SIG-M5 (cell line): ENCODE data around the gene MSANTD2.
"Not testable (repeated sequence)": the region's sequence is repeated elsewhere in the genome, so short reads cannot be mapped to it uniquely, and the experiment has no call there.

Source experiments
- DNase-seq: peaks from one replicate; lab custom pipeline; 2025; lab: John Stamatoyannopoulos, UW

MSANTD2 gene

DNA sequence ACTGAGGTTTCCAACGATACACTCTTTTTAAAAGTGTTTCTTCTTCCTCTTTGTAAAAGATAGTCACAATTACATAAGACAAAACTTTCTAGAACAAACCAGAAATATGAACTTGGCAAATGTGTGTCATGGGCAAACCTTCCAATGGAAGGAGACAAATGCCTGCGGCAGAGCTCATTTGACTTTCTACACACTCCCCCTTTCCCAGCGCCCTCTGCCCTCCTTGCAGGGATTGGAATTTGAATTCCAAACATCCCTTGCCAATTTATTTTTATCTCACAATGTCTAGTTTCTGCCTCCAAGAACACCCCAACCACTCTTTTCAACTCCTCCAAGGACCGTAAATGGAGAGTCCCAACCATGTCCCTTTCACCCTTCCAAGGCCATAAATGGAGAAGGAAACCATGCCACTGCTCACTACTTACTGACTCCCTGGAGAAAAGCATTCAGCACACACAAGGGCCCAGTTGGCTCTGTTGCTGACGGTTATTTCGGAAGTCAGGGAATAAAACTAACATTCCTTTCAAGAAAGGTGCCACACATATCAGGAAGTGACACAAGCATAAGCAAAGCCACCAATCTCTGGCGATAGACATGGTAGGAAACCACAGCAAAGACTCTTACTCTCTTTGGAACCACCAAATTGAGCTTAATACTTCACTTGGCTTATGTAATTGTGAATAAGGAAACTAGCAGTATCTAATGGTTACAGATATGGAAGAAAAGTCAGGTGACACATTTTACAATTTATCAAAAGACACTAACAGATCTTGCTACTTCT, 23.2 kb downstream of the MSANTD2 start:
- DNase-seq: no peak

DNA sequence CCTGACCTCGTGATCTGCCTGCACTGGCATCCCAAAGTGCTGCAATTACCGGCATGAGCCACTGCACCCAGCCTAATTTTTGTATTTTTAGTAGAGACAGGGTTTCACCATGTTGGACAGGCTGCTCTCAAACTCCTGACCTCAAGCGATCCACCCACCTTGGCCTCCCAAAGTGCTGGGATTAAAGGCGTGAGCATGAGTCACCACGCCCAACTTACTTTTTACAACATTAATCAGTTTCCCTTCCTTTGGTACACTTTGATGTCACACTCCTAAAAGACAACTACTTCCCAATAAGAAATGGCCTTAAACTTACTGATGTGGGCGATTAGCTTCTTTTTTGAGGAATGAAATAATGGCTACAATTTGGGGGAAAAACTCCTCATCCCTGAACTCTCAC, 29.2 kb downstream of the MSANTD2 start:
- not testable (repeated sequence) for DNase-seq

- DNase-seq: no peak
These were observed 30.1 kb downstream of the MSANTD2 start for GRCh38 chr11:124769806-124770774.

- DNase-seq: no peak
These were observed 31.3 kb downstream of the MSANTD2 start for GRCh38 chr11:124768914-124769313.

- no peak for DNase-seq
These were observed 34.0 kb downstream of the MSANTD2 start for GRCh38 chr11:124766156-124766555.

- DNase-seq: no peak
These were observed 36.9 kb downstream of the MSANTD2 start for GRCh38 chr11:124763156-124763947.

DNA sequence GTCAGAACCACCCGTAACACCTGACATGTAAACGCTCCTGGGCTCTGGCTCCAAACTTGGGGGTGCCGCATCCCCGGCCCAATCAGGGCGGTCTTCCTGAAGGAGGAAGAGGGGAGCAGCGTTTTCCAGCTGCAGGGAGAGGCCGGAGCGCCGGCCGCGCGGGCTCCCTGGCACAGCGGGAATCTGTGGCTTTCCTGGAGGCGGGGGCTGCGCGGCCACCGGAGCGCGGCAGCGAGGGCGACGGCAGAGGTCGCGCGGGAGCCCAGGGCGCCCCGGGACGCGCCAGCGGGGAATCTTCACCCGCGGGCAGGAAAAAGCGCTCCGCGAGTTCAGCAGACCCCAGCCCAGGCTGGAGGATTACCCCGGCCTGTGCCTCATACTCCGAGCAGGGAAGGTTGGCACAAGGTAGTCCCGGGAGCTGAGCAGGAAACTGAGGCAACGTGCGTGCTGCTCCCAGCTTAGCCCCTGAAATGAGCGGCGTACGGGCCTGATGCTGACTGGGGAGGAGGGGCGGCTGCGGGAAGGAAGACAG, 37.5 kb downstream of the MSANTD2 start:
- no peak for DNase-seq

DNA sequence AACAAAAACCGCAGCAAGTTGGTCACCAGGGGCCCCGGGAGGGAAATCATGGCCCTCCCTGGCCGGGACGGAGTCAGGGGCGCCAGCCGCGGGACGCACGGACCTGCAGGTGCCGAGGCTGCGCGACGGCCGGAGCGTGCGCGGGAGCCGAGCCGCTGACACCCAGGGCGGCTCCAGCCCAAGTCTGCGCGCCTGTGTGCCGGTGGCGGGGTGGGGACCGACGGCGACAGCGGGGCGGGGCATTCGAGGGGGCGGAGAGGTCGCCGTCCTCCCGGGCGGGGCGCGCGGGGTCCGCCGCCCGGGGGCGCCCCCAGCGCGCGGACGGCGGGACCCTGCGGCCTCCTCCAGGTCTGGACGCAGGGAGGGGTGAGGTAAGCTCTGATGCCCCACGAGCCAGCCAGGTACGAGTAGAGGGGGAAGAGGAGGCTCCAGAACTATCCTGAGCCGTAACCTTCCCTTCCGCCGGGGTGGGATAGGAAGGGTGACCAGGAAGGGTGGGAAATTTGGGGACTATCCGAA, 38.0 kb downstream of the MSANTD2 start, which contains the start of gene ESAM:
ESAM (minus strand) TSS at position 186 of the 519 bp plus-strand sequence; CDS start at position 50, 136 bp downstream.
- DNase-seq: no peak

DNA sequence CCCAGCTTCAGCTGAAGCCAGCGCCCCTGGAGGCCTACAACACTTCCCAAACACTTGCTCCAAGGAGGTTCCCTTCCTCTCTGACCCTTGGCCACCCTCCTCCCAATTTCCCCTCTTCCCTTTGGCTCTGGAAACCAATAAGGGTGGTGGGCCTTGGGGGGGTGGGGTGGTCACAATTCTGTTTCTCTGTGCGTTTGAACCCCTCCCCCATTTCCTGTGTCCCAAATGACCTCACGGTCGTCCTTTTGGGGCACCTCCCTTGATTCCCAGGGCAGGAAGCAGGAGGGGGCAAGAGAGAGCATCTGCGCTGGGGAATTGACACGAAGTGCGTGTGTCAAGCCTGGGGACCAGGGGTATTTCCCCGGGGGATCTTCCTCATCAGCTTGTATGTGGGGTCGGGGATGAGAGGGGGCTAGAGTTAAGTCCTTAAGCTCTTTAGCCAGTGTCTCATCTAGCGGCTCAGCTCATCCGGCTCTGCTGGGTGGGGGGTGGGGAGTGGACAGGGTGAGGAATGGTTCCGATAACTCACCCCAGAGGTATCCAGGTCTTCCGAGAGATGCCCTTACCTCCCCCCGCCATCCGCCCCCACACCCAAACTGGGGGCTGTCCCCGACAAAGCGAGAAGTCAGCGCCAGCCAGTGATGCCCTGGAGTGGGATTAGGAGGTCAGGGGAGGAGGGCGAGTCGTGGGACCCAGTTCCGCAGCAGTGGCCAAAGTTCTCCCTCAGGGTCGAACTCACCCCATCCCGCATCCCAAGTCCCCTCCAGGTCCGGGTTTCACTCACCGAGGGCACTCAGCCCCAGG, 38.7 kb downstream of the MSANTD2 start:
- no peak for DNase-seq

GRCh38 chr11:124760806-124761205, 39.4 kb downstream of the MSANTD2 start:
- DNase-seq: no peak

GRCh38 chr11:124760205-124760652, 40.0 kb downstream of the MSANTD2 start:
- no peak for DNase-seq

- no peak for DNase-seq
These were observed 40.7 kb downstream of the MSANTD2 start for GRCh38 chr11:124759266-124760204.

- DNase-seq: no peak
These were observed 41.6 kb downstream of the MSANTD2 start for GRCh38 chr11:124758355-124759265.

DNA sequence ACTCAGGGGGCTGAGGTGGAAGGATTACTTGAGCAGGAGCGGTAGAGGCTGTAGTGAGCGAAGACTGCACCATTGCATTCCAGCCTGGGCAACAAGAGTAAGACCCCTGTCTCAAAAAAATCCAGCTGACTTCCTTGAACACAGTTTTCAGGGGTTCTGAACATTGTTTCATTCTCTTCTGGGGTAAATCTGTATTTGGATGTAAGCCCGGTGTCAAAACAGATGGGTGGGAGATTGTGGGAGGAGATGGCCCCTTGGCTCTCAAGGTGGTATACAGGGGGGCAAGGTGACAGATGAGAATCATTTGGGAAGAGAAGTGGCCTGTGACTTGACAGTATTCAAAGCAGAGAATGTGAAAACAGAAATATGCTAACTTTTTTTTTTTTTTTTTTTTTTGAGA, 42.9 kb downstream of the MSANTD2 start:
- no peak for DNase-seq

DNA sequence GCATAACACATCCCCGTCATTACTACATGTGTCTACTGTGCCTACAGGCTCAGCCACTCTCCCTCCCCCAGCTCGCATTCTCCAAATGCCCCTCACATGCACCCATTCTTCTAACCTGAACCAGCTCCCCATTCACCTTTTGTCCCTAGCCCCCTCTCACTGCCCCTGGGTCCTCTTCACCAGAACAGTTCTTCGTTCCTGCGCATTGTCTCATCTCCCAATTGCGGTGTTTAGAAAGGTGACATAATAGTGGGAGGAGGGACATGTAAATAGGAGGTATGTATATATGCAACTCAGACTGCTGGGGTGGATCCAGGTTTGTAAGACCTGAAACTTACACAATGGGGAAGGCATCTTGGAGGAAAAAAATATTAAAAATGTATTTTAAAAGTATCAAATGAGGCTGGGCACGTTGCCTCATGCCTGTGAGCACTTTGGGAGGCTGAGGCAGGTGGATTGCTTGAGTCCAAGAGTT, 43.4 kb downstream of the MSANTD2 start:
- DNase-seq: no peak

DNA sequence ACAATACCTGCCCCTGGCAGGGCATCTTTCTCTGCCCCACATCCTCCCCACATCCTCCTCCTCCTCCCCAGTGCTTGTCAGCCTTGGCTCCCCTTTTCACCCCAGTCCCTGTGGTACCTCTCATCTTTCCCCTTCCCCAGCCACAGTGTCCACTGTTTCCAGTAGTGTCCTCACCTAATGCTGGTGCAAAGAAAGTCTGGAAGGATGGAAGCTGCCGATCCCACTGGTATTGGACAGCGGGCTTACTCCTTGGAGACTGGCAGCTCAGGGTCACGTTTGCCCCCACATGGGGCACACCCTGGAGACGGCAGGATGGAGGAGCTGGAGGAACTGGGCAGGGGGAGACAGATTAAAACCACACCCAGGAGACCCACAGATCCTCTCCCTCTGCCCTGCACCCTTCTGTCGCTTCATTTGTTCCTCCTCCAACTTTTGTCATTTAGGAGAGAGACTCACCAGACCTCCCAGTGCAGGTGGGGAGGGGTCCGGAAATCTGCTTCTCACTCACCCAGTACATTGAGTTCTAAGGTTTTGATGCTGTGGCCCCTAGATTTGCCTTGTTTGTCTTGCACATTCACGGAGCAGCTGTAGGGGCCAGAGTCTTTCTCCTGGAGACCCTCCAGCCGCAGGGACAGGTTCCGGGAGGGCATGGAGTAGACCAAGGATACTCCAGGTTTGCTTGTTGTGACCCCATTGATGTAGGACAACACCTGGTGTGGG, 44.0 kb downstream of the MSANTD2 start:
- no peak for DNase-seq

- DNase-seq: no peak
These were observed 45.5 kb downstream of the MSANTD2 start for GRCh38 chr11:124754710-124755109.
